Measurements from ENCODE around the gene AFF2.

- no peak for TF ChIP-seq POLR2A (IDR thresholded peaks at IDR 0.05)
- no peak for TF ChIP-seq CTCF (IDR thresholded peaks at IDR 0.05)
Measured at GRCh38 chrX:148535639-148536038, 35.2 kb downstream of the AFF2 start.

All from uterus (tissue), 2 donors.